Stomach (tissue), 4 donors: Measurements from ENCODE around the gene IARS2.

Source experiments
- CTCF ChIP-seq, 7 experiments: fragments of 450-650 bp in 4 of 7; fragments of 200-600 bp in 3 of 7; sonication (generic) in 3 of 7; IDR thresholded peaks; one replicate each; pipeline ENCODE4 v1.5.1; 2016 to 2019; ENCODE audit warnings: antibody characterized with exemption in 7 of 7, control low read depth in 2 of 7, mild to moderate bottlenecking in 1 of 7
- POLR2A ChIP-seq, 4 donors: fragments of 450-650 bp; IDR thresholded peaks; one replicate each; pipeline ENCODE4 v1.6.1; 2016; ENCODE audit warnings: antibody characterized with exemption in 4 of 4, control low read depth in 2 of 4, mild to moderate bottlenecking in 1 of 4, moderate library complexity in 1 of 4

- TF ChIP-seq CTCF (IDR thresholded peaks at IDR 0.05) (no peak), POLR2A (IDR thresholded peaks at IDR 0.05) (no peak)
Measured at GRCh38 chr1:220060876-220061275, 33.1 kb upstream of the IARS2 start.
